HG03280 (cell line): ENCODE results near the gene TFAP2B.

Experiments
- ATAC-seq: cut with Tn5 transposase; IDR thresholded peaks from one replicate; pipeline ENCODE4 v1.9.1; 2021; ENCODE audit warnings: mild to moderate bottlenecking, moderate library complexity; ENCODE audit not compliant: unreplicated experiment

TFAP2B gene

GRCh38 chr6:50823094-50823920 lies 4.6 kb downstream of the TFAP2B start:
- ATAC-seq = no peak

GRCh38 chr6:50824552-50824951 lies 5.9 kb downstream of the TFAP2B start:
- ATAC-seq = no peak

DNA sequence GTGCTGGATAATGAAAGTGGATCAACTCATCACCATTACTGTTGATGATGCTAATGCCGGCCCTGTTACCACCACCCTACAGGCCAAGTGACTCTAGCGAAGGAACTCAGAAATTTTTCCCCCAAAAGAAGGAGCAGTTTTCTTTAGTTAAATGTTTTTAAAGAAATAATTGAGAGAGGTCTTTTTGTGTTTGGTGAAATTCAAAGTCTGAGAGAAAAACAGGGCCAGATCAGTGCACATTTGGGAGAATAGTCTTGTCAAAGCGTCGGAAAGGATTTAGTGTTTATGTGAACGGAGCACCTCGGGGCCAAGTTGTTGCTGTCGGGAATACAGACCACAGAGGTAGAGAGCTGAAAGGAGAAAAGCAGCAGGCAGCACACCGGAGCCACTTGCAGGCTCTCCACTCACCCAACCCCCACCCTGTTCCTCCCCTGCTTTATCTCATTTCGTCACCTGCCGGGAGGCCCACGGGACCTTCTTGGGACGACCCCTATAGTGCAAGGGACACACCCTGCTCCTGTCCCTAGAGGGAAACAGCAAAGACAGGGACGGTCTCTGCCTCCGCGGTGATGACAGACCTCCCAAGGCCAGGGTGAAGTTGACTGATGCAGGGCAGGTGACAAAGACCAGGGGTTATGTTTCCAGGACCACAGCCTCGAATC lies 6.8 kb downstream of the TFAP2B start:
- no peak for ATAC-seq

GRCh38 chr6:50826037-50826761 lies 7.5 kb downstream of the TFAP2B start:
- ATAC-seq = no peak

DNA sequence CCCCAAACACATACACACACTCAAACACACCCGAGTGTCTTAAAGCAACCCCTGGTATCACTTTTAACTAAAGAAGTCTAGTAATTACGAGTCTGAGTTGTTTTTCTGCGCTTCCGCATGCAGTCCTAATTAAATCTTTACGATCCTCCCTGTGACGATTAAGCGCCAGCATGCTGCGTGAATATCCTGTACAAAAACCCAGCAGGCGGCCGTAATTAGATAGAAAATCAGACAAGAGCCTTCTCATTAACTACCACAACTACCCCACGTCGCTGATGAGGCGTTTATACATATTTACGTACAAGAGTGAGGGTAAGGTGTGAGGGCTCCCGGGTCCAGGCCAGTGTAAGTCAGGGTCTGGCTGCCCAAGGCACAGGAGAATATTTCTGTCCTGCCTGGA lies 8.1 kb downstream of the TFAP2B start:
- no peak for ATAC-seq

DNA sequence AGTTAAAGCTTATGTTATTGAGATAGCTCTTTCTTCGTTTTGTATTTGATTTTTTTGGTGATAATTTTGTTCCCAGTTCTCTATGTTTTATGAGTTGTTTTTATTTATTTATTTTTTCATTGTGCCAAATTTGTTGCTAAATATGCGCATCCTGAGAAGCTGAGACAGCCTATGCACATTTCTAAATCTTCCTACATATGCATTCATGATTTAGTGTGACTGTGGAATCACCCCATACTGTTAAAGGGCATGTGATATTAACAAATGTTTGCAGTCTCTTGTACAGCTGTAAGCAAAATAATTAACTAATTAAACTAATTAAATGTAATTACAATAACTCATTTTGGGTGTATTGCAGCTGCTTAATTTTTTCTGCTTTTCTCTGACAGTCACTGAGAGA lies 10.4 kb downstream of the TFAP2B start:
- no peak for ATAC-seq

DNA sequence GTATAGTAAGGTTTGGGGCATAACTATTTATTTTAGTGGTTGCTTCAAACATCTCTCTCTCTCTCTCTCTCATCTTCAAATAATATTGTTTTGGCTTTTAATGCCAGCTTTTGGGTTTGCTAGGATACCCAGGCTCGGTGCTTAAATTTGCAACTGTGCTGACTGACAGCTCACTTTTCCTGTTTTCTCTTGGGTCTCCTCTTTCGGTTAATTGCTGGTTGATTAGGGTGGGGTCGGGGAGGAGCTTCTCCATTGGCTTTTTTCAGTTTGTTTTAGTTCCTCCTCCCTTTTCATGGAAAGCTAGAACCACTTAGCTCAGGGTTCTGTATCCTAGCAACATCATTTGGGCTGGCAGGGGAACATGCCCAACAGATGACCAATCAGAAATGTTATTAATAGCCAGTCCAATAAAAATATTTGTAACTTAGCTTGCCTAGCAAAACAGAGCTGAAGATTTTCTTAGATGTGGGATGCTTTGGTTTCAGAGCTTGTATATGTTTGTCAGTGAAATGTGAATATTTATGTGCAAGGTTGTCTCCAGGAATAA lies 11.3 kb downstream of the TFAP2B start:
- ATAC-seq = no peak

DNA sequence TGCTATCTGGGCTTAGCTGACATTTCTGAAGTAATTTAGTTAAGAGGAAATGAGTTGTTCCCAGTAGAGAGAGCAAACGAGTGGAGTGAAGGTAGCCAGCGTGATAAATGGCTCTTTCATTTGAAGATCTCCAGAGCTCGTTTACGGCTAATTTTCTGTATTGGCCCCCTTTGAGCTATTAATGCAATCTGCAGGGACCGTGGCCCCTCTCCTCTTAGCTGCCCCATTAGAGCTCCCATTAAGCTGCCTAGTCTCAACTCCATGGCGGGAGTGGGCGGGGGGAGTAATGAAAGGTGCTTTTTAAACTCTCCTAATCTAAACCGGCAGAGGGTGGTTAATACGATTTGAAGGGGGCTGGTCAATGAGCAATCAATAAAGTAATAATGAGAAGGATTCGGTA lies 12.5 kb downstream of the TFAP2B start:
- no peak for ATAC-seq

- ATAC-seq = no peak
These were observed 14.2 kb downstream of the TFAP2B start for GRCh38 chr6:50832912-50833311.

DNA sequence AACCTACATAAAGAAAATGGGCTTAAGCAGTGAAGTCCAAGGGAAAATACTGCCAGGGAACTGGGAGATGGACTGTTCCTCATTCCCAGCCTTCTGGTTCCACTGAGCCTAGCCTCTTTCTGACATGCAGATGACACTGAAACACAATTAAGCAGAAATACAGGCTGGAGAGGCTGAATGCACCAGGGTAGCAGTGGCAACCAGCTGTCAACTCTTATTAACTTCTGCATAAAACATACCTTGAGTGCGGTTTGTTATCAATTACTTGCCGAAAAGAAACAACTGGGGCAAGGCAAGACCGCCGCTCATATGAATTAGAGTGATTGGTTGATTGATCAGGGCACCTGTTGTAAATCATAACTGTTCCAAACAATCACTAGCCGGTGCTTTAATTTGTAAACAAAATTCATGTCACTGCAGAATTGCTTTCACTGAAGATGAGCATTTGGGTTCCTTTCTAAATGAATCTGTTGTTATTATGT lies 16.3 kb downstream of the TFAP2B start:
- no peak for ATAC-seq

- no peak for ATAC-seq
These were observed 17.6 kb downstream of the TFAP2B start for GRCh38 chr6:50836231-50836630.

- ATAC-seq = no peak
These were observed 19.1 kb downstream of the TFAP2B start for GRCh38 chr6:50837589-50838445.

DNA sequence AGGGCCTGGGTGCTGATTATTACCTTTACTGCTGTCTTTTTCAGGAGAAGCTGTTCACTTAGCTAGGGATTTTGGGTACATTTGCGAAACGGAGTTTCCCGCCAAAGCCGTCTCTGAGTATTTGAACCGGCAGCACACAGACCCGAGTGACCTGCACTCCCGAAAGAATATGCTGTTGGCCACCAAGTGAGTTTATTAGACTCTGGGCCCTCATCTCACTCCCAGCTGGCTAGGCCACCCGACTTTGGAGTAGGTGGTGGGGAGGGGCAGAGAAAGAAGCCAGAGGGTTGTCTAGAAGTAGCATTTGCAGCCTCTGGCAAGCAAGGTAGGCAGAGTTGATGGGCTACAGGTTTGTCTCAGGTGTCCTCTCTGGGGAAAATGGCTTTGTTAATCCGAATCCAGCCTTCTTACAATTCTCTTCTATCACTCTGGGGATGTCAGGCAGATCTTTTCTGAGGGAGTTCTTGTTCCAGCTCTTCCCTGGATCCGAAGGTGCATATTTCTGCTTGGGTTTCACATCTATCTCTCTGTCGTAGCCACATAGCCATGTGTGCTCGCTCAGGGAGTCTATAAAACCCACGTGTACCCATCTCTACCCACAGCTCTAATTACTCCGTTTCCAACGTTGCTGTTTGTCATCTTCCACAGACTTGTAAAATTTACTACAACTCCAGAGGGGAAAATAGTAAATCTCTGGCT lies 21.6 kb downstream of the TFAP2B start:
- no peak for ATAC-seq

DNA sequence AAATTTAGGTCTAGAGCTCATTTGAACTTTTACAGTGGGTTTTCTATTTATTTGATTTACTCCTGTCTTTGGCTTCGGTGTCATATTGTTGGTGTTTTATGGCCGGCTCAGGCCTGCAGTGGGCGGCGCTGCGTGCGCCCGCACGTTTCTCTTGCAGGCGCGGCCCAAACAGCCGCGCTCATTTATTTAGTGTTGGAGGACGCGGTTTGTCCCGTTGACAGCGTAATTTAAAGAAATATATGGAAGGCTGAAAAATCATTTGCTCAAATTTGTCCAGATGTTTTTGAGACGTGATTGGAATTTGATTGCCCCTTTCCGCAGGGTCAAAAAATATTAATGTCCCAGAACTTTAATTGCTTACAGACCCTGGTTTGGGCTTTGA lies 22.1 kb downstream of the TFAP2B start:
- ATAC-seq = no peak

- no peak for ATAC-seq
These were observed 23.8 kb downstream of the TFAP2B start for GRCh38 chr6:50842446-50842845.

- no peak for ATAC-seq
These were observed 24.3 kb downstream of the TFAP2B start for GRCh38 chr6:50842861-50843384.

DNA sequence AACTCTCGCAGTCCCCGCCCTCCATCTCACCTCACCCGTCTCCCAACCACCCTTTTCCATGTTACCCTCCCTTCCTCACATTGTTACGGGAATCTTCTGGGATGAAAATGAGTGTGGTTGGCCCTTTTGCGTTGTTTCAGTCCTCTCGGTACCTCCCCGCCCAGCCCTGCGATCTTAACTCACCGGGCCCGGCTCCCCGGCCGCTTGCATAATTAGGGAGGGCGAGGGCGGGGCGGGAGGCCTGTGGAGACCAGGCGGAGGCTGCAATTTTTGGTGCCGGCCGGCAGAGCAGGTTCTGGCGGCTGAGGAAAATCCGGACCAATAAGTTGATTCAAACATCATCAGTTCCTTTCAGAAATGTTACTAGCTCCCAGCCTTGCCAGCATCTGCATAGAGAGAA lies 25.2 kb downstream of the TFAP2B start:
- no peak for ATAC-seq

DNA sequence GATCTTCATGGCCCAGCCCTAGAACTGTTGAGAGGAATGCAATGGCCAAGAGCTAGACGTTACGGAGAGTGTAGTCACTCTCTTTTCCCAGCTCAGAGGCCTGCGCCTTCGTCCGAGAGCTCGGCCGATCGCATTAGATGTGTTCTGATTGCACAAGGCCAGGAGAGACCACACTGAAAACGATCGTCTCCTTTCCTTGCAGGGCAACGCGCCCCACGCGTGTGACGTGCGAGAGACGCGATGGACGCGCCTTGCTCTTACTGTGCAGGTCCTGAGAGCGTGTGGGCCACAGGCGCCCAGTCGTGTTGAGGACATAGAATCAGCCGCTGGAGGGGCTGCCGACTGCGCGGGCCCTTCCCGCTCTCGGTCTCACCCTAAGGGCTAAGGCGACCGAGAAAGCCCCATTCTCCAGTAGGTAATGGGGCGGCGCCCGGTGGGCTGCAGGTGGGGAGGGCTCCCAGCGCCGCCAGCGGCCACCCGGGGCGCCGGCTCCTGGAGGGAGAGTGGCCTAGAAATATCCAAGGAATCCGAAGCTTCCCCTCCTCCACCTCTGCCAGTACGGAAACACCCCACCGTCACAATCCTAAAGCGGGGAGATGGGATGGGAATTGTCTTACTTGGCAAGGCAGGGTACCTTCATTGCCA lies 26.9 kb downstream of the TFAP2B start:
- no peak for ATAC-seq
